H1 (cell line): ENCODE measurements around the gene ADGRB2. TPM values are rescaled to one million over a fixed set of nuclear protein-coding genes. Genes with fewer than 3 reads are reported as not detected.

Source experiments
- CTCF ChIA-PET: fragments of 300-600 bp; sonication (Branson Sonifier 250); formaldehyde crosslinking; loops from one replicate; lab custom pipeline; 2021; ENCODE audit not compliant: partially characterized antibody; lab: Charles Lee
- POLR2A ChIA-PET: fragments of 300-600 bp; sonication (Branson Sonifier 250); formaldehyde crosslinking; loops from one replicate; lab custom pipeline; 2021; ENCODE audit warnings: inconsistent platforms; ENCODE audit not compliant: partially characterized antibody; lab: Charles Lee
- DNase-seq, 2 experiments: peaks; one replicate each; pipeline versions ENCODE4 v3.0.0 to v3.0.0-alpha.2; 2010 to 2022; ENCODE audit warnings: low spot score in 2 of 2, low read depth in 1 of 2, mixed read lengths in 1 of 2
- FAIRE-seq: peaks from 2 replicates; lab custom pipeline; 2011; peaks lifted over from hg19 to GRCh38; lab: Jason Lieb, UNC
- H2AFZ ChIP-seq: 2 replicates; pipeline ENCODE4 v1.8.1; 2012; ENCODE audit warnings: low read length, inconsistent platforms
- H2AK5ac ChIP-seq: 2 replicates; pipeline ENCODE4 v1.6.1; 2013; ENCODE audit warnings: low read depth, low read length
- H2BK120ac ChIP-seq: replicated peaks from 2 replicates; pipeline ENCODE3; 2013; ENCODE audit warnings: low read depth, low read length, inconsistent platforms
- H2BK12ac ChIP-seq: 2 replicates; pipeline ENCODE4 v1.6.1; 2013; ENCODE audit warnings: low read depth, low read length
- H2BK15ac ChIP-seq: 2 replicates; pipeline ENCODE4 v1.6.1; 2013; ENCODE audit warnings: low read length
- H2BK20ac ChIP-seq: 2 replicates; pipeline ENCODE4 v1.6.1; 2013; ENCODE audit warnings: low read length
- H2BK5ac ChIP-seq: 2 replicates; pipeline ENCODE4 v1.6.1; 2013; ENCODE audit warnings: low read depth, low read length
- H3K14ac ChIP-seq: 2 replicates; pipeline ENCODE4 v1.6.1; 2013; ENCODE audit warnings: inconsistent platforms; ENCODE audit not compliant: insufficient read length
- H3K18ac ChIP-seq: 2 replicates; pipeline ENCODE4 v1.6.1; 2013; ENCODE audit warnings: low read length; ENCODE audit errors: extremely low read depth
- H3K23ac ChIP-seq: 2 replicates; pipeline ENCODE4 v1.6.1; 2013; ENCODE audit warnings: inconsistent platforms; ENCODE audit not compliant: insufficient read length
- H3K23me2 ChIP-seq: 2 replicates; pipeline ENCODE4 v1.6.1; 2013; ENCODE audit warnings: low read depth, low read length
- H3K27ac ChIP-seq: 2 replicates; pipeline ENCODE4 v1.6.1; 2011; ENCODE audit warnings: low read depth, low read length, inconsistent platforms
- H3K27me3 ChIP-seq, 4 experiments: replicated peaks in 1 of 4; 1 replicate in 1 of 4; 2 replicates in 3 of 4; pipeline versions ENCODE4 v1.6.1 to v1.8.1; 2011 to 2013; ENCODE audit warnings: low read length in 3 of 4, mild to moderate bottlenecking in 3 of 4, inconsistent platforms in 2 of 4, mixed read lengths in 2 of 4, moderate library complexity in 1 of 4; ENCODE audit not compliant: control insufficient read depth in 3 of 4, insufficient read depth in 3 of 4; ENCODE audit errors: extremely low read depth in 1 of 4
- H3K36me3 ChIP-seq, 4 experiments: 2 replicates each; pipeline versions ENCODE4 v1.6.1 to v1.8.1; 2011 to 2013; ENCODE audit warnings: mild to moderate bottlenecking in 4 of 4, low read length in 3 of 4, moderate library complexity in 2 of 4, control low read depth in 1 of 4, inconsistent platforms in 1 of 4; ENCODE audit not compliant: insufficient read depth in 4 of 4, control insufficient read depth in 2 of 4
- H3K4ac ChIP-seq: replicated peaks from 2 replicates; pipeline ENCODE3; 2013; ENCODE audit warnings: low read length, low read depth, mixed read lengths, inconsistent platforms; ENCODE audit not compliant: insufficient read length
- H3K4me1 ChIP-seq, 4 experiments: replicated peaks in 1 of 4; 1 replicate in 1 of 4; 2 replicates in 3 of 4; pipeline versions ENCODE4 v1.6.1 to v1.8.1; 2011 to 2013; ENCODE audit warnings: low read length in 3 of 4, inconsistent platforms in 2 of 4, mixed read lengths in 1 of 4; ENCODE audit not compliant: insufficient read depth in 4 of 4, control insufficient read depth in 3 of 4
- H3K4me2 ChIP-seq, 2 experiments: 2 replicates each; pipeline versions ENCODE4 v1.6.1 to v1.8.1; 2011 to 2013; ENCODE audit warnings: low read depth in 2 of 2, low read length in 2 of 2, control low read depth in 1 of 2, inconsistent platforms in 1 of 2, mild to moderate bottlenecking in 1 of 2; ENCODE audit not compliant: insufficient read depth in 1 of 2
- H3K4me3 ChIP-seq, 4 experiments: fragments of 200-600, 300-600 bp in 1 of 4; sonication (generic), shearing (Covaris generic), sonication (Bioruptor Twin) in 1 of 4; 2 replicates each; pipeline versions ENCODE4 v1.5.1 to v1.8.1; 2011 to 2016; ENCODE audit warnings: low read length in 4 of 4, low read depth in 3 of 4, control low read depth in 2 of 4, inconsistent platforms in 2 of 4, mild to moderate bottlenecking in 2 of 4, mixed read lengths in 1 of 4, moderate library complexity in 1 of 4; ENCODE audit not compliant: insufficient read depth in 2 of 4; ENCODE audit errors: extremely low read depth in 1 of 4
- H3K56ac ChIP-seq: replicated peaks from 2 replicates; pipeline ENCODE3; 2013; ENCODE audit warnings: low read depth, mild to moderate bottlenecking, mixed read lengths, low read length, inconsistent platforms; ENCODE audit not compliant: insufficient read length
- H3K79me1 ChIP-seq: 2 replicates; pipeline ENCODE4 v1.6.1; 2013; ENCODE audit warnings: low read depth, low read length, control low read depth
- H3K79me2 ChIP-seq, 2 experiments: 2 replicates each; pipeline versions ENCODE4 v1.6.1 to v1.8.1; 2012 to 2013; ENCODE audit warnings: low read length in 2 of 2, mild to moderate bottlenecking in 2 of 2, inconsistent platforms in 1 of 2; ENCODE audit not compliant: insufficient read depth in 2 of 2, control insufficient read depth in 1 of 2
- H3K9ac ChIP-seq, 4 experiments: replicated peaks in 1 of 4; 1 replicate in 1 of 4; 2 replicates in 3 of 4; pipeline versions ENCODE4 v1.6.1 to v1.8.1; 2011 to 2013; ENCODE audit warnings: low read depth in 3 of 4, low read length in 3 of 4, control low read depth in 2 of 4, mild to moderate bottlenecking in 2 of 4, moderate library complexity in 2 of 4, inconsistent platforms in 1 of 4; ENCODE audit errors: extremely low read depth in 1 of 4
- H3K9me3 ChIP-seq, 2 experiments: 2 replicates each; pipeline versions ENCODE4 v1.6.1 to v1.8.1; 2012 to 2013; ENCODE audit warnings: mild to moderate bottlenecking in 2 of 2, moderate library complexity in 2 of 2, control low read depth in 1 of 2, inconsistent platforms in 1 of 2, low read depth in 1 of 2, low read length in 1 of 2, mixed read lengths in 1 of 2; ENCODE audit not compliant: insufficient read depth in 2 of 2
- H4K20me1 ChIP-seq, 2 experiments: replicated peaks in 1 of 2; 2 replicates each; pipeline versions ENCODE3 to v1.8.1; 2011 to 2013; ENCODE audit warnings: inconsistent platforms in 2 of 2, low read length in 2 of 2, mild to moderate bottlenecking in 1 of 2; ENCODE audit not compliant: insufficient read depth in 2 of 2, control insufficient read depth in 1 of 2
- H4K5ac ChIP-seq: 2 replicates; pipeline ENCODE4 v1.6.1; 2013; ENCODE audit warnings: low read length, low read depth, mixed read lengths, inconsistent platforms; ENCODE audit not compliant: insufficient read length
- H4K8ac ChIP-seq: 2 replicates; pipeline ENCODE4 v1.8.0; 2013; ENCODE audit warnings: mild to moderate bottlenecking, moderate library complexity, low read length, inconsistent platforms; ENCODE audit not compliant: insufficient read depth; ENCODE audit errors: extremely low read depth
- H4K91ac ChIP-seq: replicated peaks from 2 replicates; pipeline ENCODE3; 2013; ENCODE audit warnings: low read length, mixed read lengths, inconsistent platforms; ENCODE audit not compliant: insufficient read length
- EP300 ChIP-seq, 2 experiments: IDR thresholded peaks; 1 replicate in 1 of 2; 2 replicates in 1 of 2; pipeline ENCODE4 v1.6.1; 2011 to 2012; ENCODE audit warnings: low read depth in 2 of 2, low read length in 2 of 2, mild to moderate bottlenecking in 2 of 2, borderline replicate concordance in 1 of 2, inconsistent platforms in 1 of 2, moderate library complexity in 1 of 2
- KDM1A ChIP-seq: fragments of 200-600, 300-600 bp; sonication (generic); IDR thresholded peaks from 2 replicates; pipeline ENCODE4 v1.7.1; 2016; ENCODE audit warnings: mild to moderate bottlenecking, low read length, borderline replicate concordance
- POLR2A ChIP-seq, 2 experiments: IDR thresholded peaks; 1 replicate in 1 of 2; 2 replicates in 1 of 2; pipeline ENCODE4 v1.6.1; 2011; ENCODE audit warnings: low read depth in 2 of 2, low read length in 2 of 2, mild to moderate bottlenecking in 2 of 2; ENCODE audit errors: control extremely low read depth in 1 of 2
- SIN3A ChIP-seq, 2 experiments: IDR thresholded peaks in 1 of 2; conservative IDR thresholded peaks in 1 of 2; 2 replicates each; pipeline ENCODE4 v1.6.1; 2011 to 2012; ENCODE audit warnings: low read length in 2 of 2, improper control_type of control experiment in 1 of 2, low read depth in 1 of 2, mild to moderate bottlenecking in 1 of 2
- SP1 ChIP-seq: IDR thresholded peaks from 2 replicates; pipeline ENCODE4 v1.6.1; 2011; ENCODE audit warnings: low read depth, low read length
- WGBS, 2 experiments: shearing (Covaris generic) in 1 of 2; methylation state at CpG; one replicate each; pipeline versions ENCODE4 v1.1.6 to v1.1.7; 2013 to 2015; ENCODE audit warnings: low lambda C conversion rate in 2 of 2, mixed read lengths in 2 of 2, inconsistent platforms in 1 of 2, low coverage in 1 of 2, missing lambda C conversion rate in 1 of 2; ENCODE audit not compliant: insufficient replicate concordance in 2 of 2, insufficient coverage in 1 of 2, insufficient read length in 1 of 2; ENCODE audit errors: extremely low coverage in 1 of 2, missing lambda C conversion rate in 1 of 2; 5-methylcytosine and 5-hydroxymethylcytosine counted together
- polyA plus RNA-seq, 7 experiments: library from polyadenylated mRNA; depleted of rRNA in 3 of 7; stranded (reverse) in 5 of 7; unstranded in 2 of 7; fragments of >200 nt in 5 of 7; fragments of 200-250 nt in 2 of 7; gene quantifications; 1 replicate in 5 of 7; 2 replicates in 1 of 7; 4 replicates in 1 of 7; pipeline versions ENCODE4 v1.2.1 to v1.2.3, GENCODE V29; 2011 to 2013; ENCODE audit warnings: missing spikeins in 2 of 7, mixed read lengths in 2 of 7
- total RNA-seq: library from RNA; stranded (reverse); fragmentation: NEBNext Ultra II Directional; extraction: Animal tissue kit (Norgen Biotek cat#: 25700); gene quantifications from 2 replicates; pipeline ENCODE4 v1.2.1, GENCODE V29; 2021

Gene ADGRB2
- total and polyA plus RNA-seq, 2 of the 8 experiments (the other 6 are each of a cell fraction or from before 2014, with no cell fraction given): 15.6 to 26.2 TPM

DNA sequence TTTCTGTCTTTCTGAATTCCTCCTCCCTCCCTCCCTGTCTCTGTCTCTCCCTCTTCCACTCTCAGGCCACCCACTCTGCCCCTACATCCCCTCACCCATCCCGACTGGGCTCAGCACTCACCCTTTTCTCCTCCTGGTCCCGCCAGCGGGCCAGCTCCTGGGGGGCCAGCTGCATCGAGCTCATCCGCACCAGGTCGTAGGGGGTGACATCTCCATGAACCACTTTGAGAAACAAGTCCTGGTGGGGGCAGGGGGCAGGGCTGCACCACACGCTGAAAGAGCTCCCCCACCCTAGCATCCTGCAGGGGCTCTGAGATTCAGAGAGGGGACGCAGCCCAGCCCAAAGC, 33.9 kb upstream of the ADGRB2 start:
- peaks cover 0 to 3% (median 0%) of the 10 kb centered on the region in 4 experiments; a peak in 2 of 7 replicates for H3K27me3 ChIP-seq
- H3K9ac ChIP-seq: no peak overlapping the region
- no peak overlapping the region for H2BK120ac ChIP-seq
- H3K79me2 ChIP-seq: no peaks in the 10 kb centered on the region
- H2AK5ac ChIP-seq: no peak overlapping the region
- H2BK12ac ChIP-seq: no peak overlapping the region
- POLR2A ChIA-PET: no interaction called here
- no peak overlapping the region for H3K23ac ChIP-seq
- H3K4me2 ChIP-seq: no peak overlapping the region
- H2BK15ac ChIP-seq: no peak overlapping the region
- no peak overlapping the region for H2BK5ac ChIP-seq
- no peak overlapping the region for H4K91ac ChIP-seq
- H4K5ac ChIP-seq: no peak overlapping the region
- no peak overlapping the region for H3K14ac ChIP-seq
- H4K20me1 ChIP-seq: no peaks in the 10 kb centered on the region
- H3K4me1 ChIP-seq: peaks cover 0 to 16% (median 8%) of the 10 kb centered on the region in 4 experiments; a peak in 5 of 7 replicates
- no peak overlapping the region for H3K56ac ChIP-seq
- FAIRE-seq (no peak), DNase-seq (no peak)
- H3K36me3 ChIP-seq: no peaks in the 10 kb centered on the region
- no peak overlapping the region for H3K27ac ChIP-seq
- no peak overlapping the region for H3K18ac ChIP-seq
- H2AFZ ChIP-seq: no peak overlapping the region
- WGBS, 2 experiments: 85% methylated on average over 7 of the region's 8 CpGs; no CpG with 5 or more reads in 1 of the 2 experiments
- no peaks in the 10 kb centered on the region for H3K9me3 ChIP-seq
- CTCF ChIA-PET: interaction anchor here (0.5 to 5.5 kb wide), 9 partner anchors 8 to 591 kb away, joined by 3 to 44 read pairs (median 5); no protein-coding TSS in a partner anchor
- peak overlapping the region; percentile 69; the same call in 1 of the 2 replicates for H4K8ac ChIP-seq
- TF ChIP-seq SP1 (no peak), KDM1A (no peak), SIN3A (conservative IDR thresholded peaks at IDR 0.05 in 1 of 2, IDR thresholded peaks at IDR 0.05 in 1 of 2; ENCODE audit: low read depth in 1 of 2, low read length in 2 of 2) (no peak), POLR2A (IDR thresholded peaks at IDR 0.05; ENCODE audit: control extremely low read depth in 1 of 2, low read depth in 2 of 2, low read length in 2 of 2) (no peak), EP300 (IDR thresholded peaks at IDR 0.05; ENCODE audit: borderline replicate concordance in 1 of 2, low read depth in 2 of 2, low read length in 2 of 2) (no peak)
- H2BK20ac ChIP-seq: no peak overlapping the region
- no peak overlapping the region for H3K4ac ChIP-seq
- no peaks in the 10 kb centered on the region; the same call in 1 of the 2 replicates for H3K23me2 ChIP-seq
- no peaks in the 10 kb centered on the region for H3K79me1 ChIP-seq
- no peak overlapping the region for H3K4me3 ChIP-seq
